ENCODE measurements around the gene PDE7B.
"Not testable (repeated sequence)": the region's sequence is repeated elsewhere in the genome, so short reads cannot be mapped to it uniquely, and the experiment has no call there.

The PDE7B gene

GRCh38 chr6:135854799-135855198, 3.3 kb downstream of the PDE7B start:
- DNase-seq (ENCODE audit: low read depth), result no peak
- no peak for TF ChIP-seq CTCF (IDR thresholded peaks at IDR 0.05; ENCODE audit: control insufficient read depth, insufficient read depth, low read depth, low read length, missing control alignments)
- H3K4me3 ChIP-seq (ENCODE audit: control insufficient read depth, low read depth, low read length), result no peak overlapping the region

- H3K4me3 ChIP-seq (ENCODE audit: control insufficient read depth, low read depth, low read length), result no peak overlapping the region
- no peak for TF ChIP-seq CTCF (IDR thresholded peaks at IDR 0.05; ENCODE audit: control insufficient read depth, insufficient read depth, low read depth, low read length, missing control alignments)
- DNase-seq (ENCODE audit: low read depth), result no peak
These were observed 7.4 kb downstream of the PDE7B start for GRCh38 chr6:135858931-135859330.

DNA sequence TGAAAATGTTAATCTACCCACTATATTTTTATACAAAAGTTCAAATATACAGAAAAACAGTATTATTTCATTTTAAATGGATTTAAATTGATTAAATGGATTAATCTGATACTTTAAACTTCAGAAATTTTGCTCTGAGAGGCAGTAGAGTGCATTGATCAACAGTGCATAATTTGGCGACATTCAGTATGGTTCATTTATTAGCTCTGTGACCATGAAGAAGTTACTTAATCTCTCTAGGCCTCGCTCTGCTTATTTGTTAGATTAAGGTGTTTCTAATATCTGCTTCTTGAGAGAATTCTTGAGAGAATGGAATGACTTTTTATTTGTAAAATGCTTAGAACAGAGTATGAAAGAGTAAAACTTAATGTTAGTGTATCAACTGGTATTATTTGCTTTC, 8.9 kb downstream of the PDE7B start:
- TF ChIP-seq CTCF (IDR thresholded peaks at IDR 0.05; ENCODE audit: control insufficient read depth, insufficient read depth, low read depth, low read length, missing control alignments), result no peak
- H3K4me3 ChIP-seq (ENCODE audit: control insufficient read depth, low read depth, low read length), result no peak overlapping the region
- no peak for DNase-seq (ENCODE audit: low read depth)

GRCh38 chr6:135861189-135861588, 9.7 kb downstream of the PDE7B start:
- H3K4me3 ChIP-seq (ENCODE audit: control insufficient read depth, low read depth, low read length), result no peak overlapping the region
- DNase-seq (ENCODE audit: low read depth), result no peak
- TF ChIP-seq CTCF (IDR thresholded peaks at IDR 0.05; ENCODE audit: control insufficient read depth, insufficient read depth, low read depth, low read length, missing control alignments), result no peak

- not testable (repeated sequence) for H3K4me3 ChIP-seq (ENCODE audit: control insufficient read depth, low read depth, low read length); DNase-seq (ENCODE audit: low read depth)
These were observed 13.4 kb downstream of the PDE7B start for GRCh38 chr6:135864929-135865328.

DNA sequence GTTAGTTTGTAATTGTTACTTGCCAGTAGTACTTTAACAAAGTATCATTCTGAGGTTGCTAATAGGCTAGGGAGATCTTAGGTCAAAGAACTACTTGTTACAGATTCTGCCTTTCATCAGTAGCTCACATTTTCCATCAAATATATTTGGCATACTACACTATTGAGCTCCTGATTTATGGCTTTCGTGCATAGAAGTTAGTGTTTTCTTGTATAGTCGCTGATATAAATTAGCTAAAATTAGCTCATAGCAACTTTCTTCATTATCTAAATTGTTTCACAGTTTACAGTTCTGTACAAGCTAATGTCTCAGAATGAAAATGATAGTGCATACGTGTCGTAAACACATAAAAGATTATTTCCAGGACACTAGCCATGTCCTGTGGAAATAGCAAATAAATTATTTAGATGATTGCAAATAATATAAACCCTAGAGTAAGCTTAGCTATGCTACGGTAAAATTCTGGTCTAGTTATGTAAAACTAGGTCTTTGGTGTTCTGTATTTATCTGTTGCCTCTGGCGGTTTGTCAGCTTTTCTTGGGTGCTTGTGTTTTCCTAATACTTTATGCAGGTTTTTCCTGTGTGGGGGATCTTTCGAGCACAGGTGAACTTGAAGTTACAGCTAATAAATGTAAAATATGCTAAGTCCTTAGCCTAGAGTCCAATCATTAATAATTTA, 15.1 kb downstream of the PDE7B start:
- TF ChIP-seq CTCF (IDR thresholded peaks at IDR 0.05; ENCODE audit: control insufficient read depth, insufficient read depth, low read depth, low read length, missing control alignments), result no peak
- DNase-seq (ENCODE audit: low read depth), result no peak
- H3K4me3 ChIP-seq (ENCODE audit: control insufficient read depth, low read depth, low read length), result no peak overlapping the region

- H3K4me3 ChIP-seq (ENCODE audit: control insufficient read depth, low read depth, low read length), result no peak overlapping the region
- DNase-seq (ENCODE audit: low read depth), result no peak
- TF ChIP-seq CTCF (IDR thresholded peaks at IDR 0.05; ENCODE audit: control insufficient read depth, insufficient read depth, low read depth, low read length, missing control alignments), result no peak
These were observed 15.8 kb downstream of the PDE7B start for GRCh38 chr6:135867332-135867731.

All from AG09309 (cell line).